AG09319 (cell line): ENCODE data around the gene FHL1.

Experiments
- DNase-seq: peaks from one replicate; pipeline ENCODE4 v3.0.0-alpha.2; 2010; ENCODE audit warnings: low read depth; ENCODE audit errors: extremely low read depth
- CTCF ChIP-seq: IDR thresholded peaks from 2 replicates; pipeline ENCODE4 v1.5.1; 2011; ENCODE audit warnings: low read depth, mild to moderate bottlenecking, inconsistent platforms, low read length, moderate library complexity

FHL1 gene

GRCh38 chrX:136171420-136171819 is 24.1 kb downstream of the FHL1 start:
- no peak for DNase-seq
- TF ChIP-seq CTCF: no peak

DNA sequence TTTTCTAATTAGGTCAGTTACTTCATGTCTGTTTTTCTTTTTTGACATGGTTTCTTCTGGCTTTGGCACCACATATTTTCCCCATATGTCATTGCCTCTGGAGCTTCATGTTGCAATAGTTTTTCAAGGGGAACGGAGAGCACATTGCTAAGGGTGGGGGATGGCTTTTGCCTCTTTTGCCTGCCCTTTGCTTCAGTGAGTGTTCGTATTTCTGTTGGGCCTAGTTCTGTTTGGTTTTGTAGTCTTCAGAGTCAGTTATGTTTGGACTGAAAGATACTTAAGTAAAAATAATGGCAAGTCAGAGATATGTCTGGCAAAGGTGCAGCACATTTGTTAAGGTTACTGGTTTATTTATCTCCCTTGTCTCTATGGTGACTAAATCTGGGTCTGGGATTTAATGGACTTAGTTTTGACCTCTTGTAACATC is 29.1 kb downstream of the FHL1 start:
- TF ChIP-seq CTCF: no peak
- peak; percentile 85 for DNase-seq

DNA sequence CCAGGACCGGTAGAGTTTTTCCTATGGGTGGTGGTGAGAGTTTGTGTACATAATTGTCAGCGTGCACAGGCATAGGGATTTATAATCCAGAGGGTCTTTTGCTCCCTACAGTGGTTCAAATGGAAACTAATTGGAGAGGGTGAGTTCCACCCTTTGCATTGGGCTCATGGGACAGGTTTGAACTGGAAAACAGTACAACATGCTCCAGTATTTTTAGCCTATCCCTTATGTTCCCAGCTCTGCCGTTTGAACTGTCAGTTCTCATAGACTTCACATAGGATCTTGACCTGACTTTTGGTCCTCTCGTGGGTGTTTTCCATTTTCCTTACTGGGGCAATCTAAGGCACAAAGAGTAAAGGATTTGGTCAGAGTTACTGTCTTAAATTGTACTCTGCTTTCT is 31.8 kb downstream of the FHL1 start:
- TF ChIP-seq CTCF: no peak
- no peak for DNase-seq

DNA sequence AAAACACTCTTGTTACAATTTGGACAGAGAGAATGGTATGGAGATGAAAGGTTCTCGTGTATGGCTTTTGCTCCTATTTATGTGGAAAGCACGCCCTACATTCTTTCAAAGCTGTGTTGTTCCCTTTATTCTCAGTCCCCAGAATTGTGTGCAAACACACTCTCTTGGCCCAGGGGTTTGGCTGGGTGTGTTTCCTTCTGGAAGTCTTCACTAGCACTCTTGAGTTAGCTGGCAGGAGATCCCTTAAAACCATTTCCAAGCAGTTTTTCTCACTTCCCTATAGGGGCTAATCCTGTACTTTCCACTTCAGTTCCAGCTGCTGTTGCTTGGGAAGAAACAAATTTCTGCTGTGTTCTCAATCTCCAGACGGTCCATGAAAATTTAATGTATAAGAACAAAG is 35.1 kb downstream of the FHL1 start:
- TF ChIP-seq CTCF: no peak

GRCh38 chrX:136183172-136183571 is 35.8 kb downstream of the FHL1 start:
- no peak for DNase-seq
- no peak for TF ChIP-seq CTCF

More for the DNA sequence above, 35.1 kb downstream of the FHL1 start:
- no peak for DNase-seq

DNA sequence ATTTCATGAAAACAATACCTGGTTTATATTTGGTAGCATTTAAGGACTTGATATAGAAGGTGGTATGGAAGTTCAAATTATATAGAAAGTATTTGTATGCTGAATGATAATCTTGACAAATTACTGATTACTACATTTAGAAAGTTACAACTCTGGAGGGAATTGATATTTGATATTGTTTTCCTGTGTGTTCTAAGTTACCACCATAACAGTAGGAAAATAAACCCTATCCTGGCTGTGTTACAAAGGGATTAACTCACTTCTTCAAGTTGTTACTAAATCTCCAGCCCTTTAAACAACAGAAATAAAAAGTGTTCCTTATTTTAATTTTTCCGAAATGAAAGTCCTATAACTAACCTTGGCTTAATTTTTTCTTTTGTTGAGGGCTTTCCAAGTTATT is 36.6 kb downstream of the FHL1 start:
- no peak for TF ChIP-seq CTCF
- DNase-seq: no peak

- DNase-seq: no peak
- TF ChIP-seq CTCF: no peak
These were observed 38.2 kb downstream of the FHL1 start for GRCh38 chrX:136185401-136186022.
